H1 (cell line): ENCODE results near the gene ALDOA. TPM values are rescaled to one million over a fixed set of nuclear protein-coding genes. Genes with fewer than 3 reads are reported as not detected.
A peak's percentile ranks its signal among the peaks of the same experiment; 100 is the strongest.

ENCODE experiments used
- BRCA1 ChIP-seq: IDR thresholded peaks from 2 replicates; pipeline ENCODE4 v1.6.1; 2012; ENCODE audit warnings: low read depth, low read length, improper control_type of control experiment
- CBX5 ChIP-seq: fragments of 300-800, 300-1000 bp; sonication (generic); IDR thresholded peaks from 2 replicates; pipeline ENCODE4 v1.7.1; 2016; ENCODE audit warnings: antibody characterized with exemption, low read length, low read depth
- CTBP2 ChIP-seq: IDR thresholded peaks from 2 replicates; pipeline ENCODE4 v1.7.0; 2011; ENCODE audit warnings: borderline replicate concordance, mild to moderate bottlenecking, moderate library complexity, mixed read lengths, low read length; ENCODE audit not compliant: insufficient read depth, insufficient read length
- E2F6 ChIP-seq: IDR thresholded peaks from 2 replicates; pipeline ENCODE4 v1.6.1; 2012; ENCODE audit warnings: inconsistent platforms
- EP300 ChIP-seq, 2 experiments: IDR thresholded peaks; 1 replicate in 1 of 2; 2 replicates in 1 of 2; pipeline ENCODE4 v1.6.1; 2011 to 2012; ENCODE audit warnings: low read depth in 2 of 2, low read length in 2 of 2, mild to moderate bottlenecking in 2 of 2, borderline replicate concordance in 1 of 2, inconsistent platforms in 1 of 2, moderate library complexity in 1 of 2
- FOSL1 ChIP-seq: IDR thresholded peaks from 2 replicates; pipeline ENCODE4 v1.6.1; 2011; ENCODE audit warnings: mild to moderate bottlenecking, low read depth, low read length, moderate library complexity; ENCODE audit not compliant: insufficient read depth
- JUN ChIP-seq: IDR thresholded peaks from 2 replicates; pipeline ENCODE4 v1.6.1; 2011; ENCODE audit warnings: low read depth, mild to moderate bottlenecking, improper control_type of control experiment, low read length
- KDM1A ChIP-seq: fragments of 200-600, 300-600 bp; sonication (generic); IDR thresholded peaks from 2 replicates; pipeline ENCODE4 v1.7.1; 2016; ENCODE audit warnings: mild to moderate bottlenecking, low read length, borderline replicate concordance
- KDM4A ChIP-seq: IDR thresholded peaks from one replicate; pipeline ENCODE4 v1.7.1; 2012; ENCODE audit warnings: low read depth, mild to moderate bottlenecking, moderate library complexity, low read length, inconsistent platforms; ENCODE audit not compliant: severe bottlenecking
- KDM5A ChIP-seq: fragments of 200-600 bp; IDR thresholded peaks from 2 replicates; pipeline ENCODE4 v1.7.1; 2012; ENCODE audit warnings: mild to moderate bottlenecking, low read length, inconsistent platforms, mixed read lengths
- PHF8 ChIP-seq: fragments of 200-600 bp; sonication (generic); conservative IDR thresholded peaks from 2 replicates; pipeline ENCODE4 v1.7.1; 2012; ENCODE audit warnings: low read depth, mild to moderate bottlenecking, inconsistent platforms, low read length, moderate library complexity
- POLR2A ChIP-seq, 2 experiments: IDR thresholded peaks; 1 replicate in 1 of 2; 2 replicates in 1 of 2; pipeline ENCODE4 v1.6.1; 2011; ENCODE audit warnings: low read depth in 2 of 2, low read length in 2 of 2, mild to moderate bottlenecking in 2 of 2; ENCODE audit errors: control extremely low read depth in 1 of 2
- POU5F1 ChIP-seq: IDR thresholded peaks from 2 replicates; pipeline ENCODE4 v1.6.1; 2011; ENCODE audit warnings: low read depth, mild to moderate bottlenecking, low read length, moderate library complexity
- RAD21 ChIP-seq, 2 experiments: IDR thresholded peaks in 1 of 2; conservative IDR thresholded peaks in 1 of 2; 2 replicates each; pipeline ENCODE4 v1.6.1; 2011; ENCODE audit warnings: low read depth in 2 of 2, low read length in 2 of 2, improper control_type of control experiment in 1 of 2, inconsistent platforms in 1 of 2, mild to moderate bottlenecking in 1 of 2, moderate library complexity in 1 of 2
- RBBP5 ChIP-seq: IDR thresholded peaks from 2 replicates; pipeline ENCODE4 v1.7.1; 2012; ENCODE audit warnings: low read depth, mild to moderate bottlenecking, inconsistent platforms, low read length, moderate library complexity, borderline replicate concordance
- SP1 ChIP-seq: IDR thresholded peaks from 2 replicates; pipeline ENCODE4 v1.6.1; 2011; ENCODE audit warnings: low read depth, low read length
- SP4 ChIP-seq: IDR thresholded peaks from 2 replicates; pipeline ENCODE4 v1.6.1; 2012; ENCODE audit warnings: low read length, inconsistent platforms
- SUZ12 ChIP-seq: fragments of 200-600 bp; sonication (generic); IDR thresholded peaks from 2 replicates; pipeline ENCODE4 v1.6.1; 2012; ENCODE audit warnings: mild to moderate bottlenecking, inconsistent platforms, low read length, moderate library complexity, mixed read lengths
- TBP ChIP-seq: IDR thresholded peaks from 2 replicates; pipeline ENCODE4 v1.6.1; 2011; ENCODE audit warnings: low read depth, low read length, improper control_type of control experiment
- TEAD4 ChIP-seq: IDR thresholded peaks from 2 replicates; pipeline ENCODE4 v1.6.1; 2012; ENCODE audit warnings: low read depth, low read length, inconsistent platforms, mixed read lengths
- ZNF274 ChIP-seq: IDR thresholded peaks from 2 replicates; pipeline ENCODE4 v1.7.0; 2012; ENCODE audit warnings: low read length, borderline replicate concordance; ENCODE audit errors: extremely low read depth
- polyA plus RNA-seq, 7 experiments: library from polyadenylated mRNA; depleted of rRNA in 3 of 7; stranded (reverse) in 5 of 7; unstranded in 2 of 7; fragments of >200 nt in 5 of 7; fragments of 200-250 nt in 2 of 7; gene quantifications; 1 replicate in 5 of 7; 2 replicates in 1 of 7; 4 replicates in 1 of 7; pipeline versions ENCODE4 v1.2.1 to v1.2.3, GENCODE V29; 2011 to 2013; ENCODE audit warnings: missing spikeins in 2 of 7, mixed read lengths in 2 of 7
- total RNA-seq: library from RNA; stranded (reverse); fragmentation: NEBNext Ultra II Directional; extraction: Animal tissue kit (Norgen Biotek cat#: 25700); gene quantifications from 2 replicates; pipeline ENCODE4 v1.2.1, GENCODE V29; 2021
- TF ChIP-seq, protein P1 (sequence below): IDR thresholded peaks from 2 replicates; pipeline ENCODE4 v1.6.1; 2011; ENCODE audit warnings: low read length, improper control_type of control experiment

The ALDOA gene
- total and polyA plus RNA-seq, 2 of the 8 experiments (the other 6 are each of a cell fraction or from before 2014, with no cell fraction given): 1,072 to 1,083 TPM

DNA sequence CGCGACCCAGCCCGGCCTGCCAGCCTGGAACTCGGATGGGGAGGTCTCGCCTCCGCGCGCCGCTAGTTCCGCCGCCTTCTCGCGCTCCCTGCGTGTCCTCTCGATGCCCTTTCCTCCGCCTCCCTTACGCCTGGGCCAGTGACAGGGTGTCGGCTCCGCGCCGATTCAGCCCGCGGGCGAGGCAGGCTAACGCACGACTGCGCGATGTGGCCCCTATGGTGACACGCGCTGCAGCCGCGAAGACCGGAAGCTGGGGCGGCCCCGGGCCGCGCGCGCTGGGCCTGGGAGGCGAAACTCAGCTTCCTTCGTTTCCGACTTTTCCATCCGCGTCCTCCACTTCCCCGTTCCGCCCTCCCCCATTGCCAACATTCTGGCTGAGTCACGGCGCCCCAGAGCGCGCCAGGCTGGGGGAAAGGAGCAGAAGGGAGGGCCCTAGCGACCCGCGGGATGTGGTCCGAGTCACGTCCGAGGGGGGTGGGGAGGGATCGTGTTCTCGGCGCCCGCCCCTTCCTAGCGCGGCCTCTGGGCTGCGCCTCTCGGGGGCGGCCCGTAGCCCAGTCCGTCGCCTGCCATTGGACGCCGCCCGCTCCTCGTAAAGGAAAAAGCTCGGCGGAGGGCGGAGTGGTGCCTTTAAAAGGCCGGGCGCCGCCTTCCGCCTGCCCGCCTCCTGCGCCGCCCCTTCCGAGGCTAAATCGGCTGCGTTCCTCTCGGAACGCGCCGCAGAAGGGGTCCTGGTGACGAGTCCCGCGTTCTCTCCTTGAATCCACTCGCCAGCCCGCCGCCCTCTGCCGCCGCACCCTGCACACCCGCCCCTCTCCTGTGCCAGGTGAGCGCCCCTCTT is at the start of gene ALDOA (continued):
- TF ChIP-seq POU5F1 (no peak), CBX5 (no peak), JUN (no peak), PHF8 (peak; percentile 60), KDM4A (peak; percentile 91), RBBP5 (peak; percentile 34; the same call in 1 of the 2 replicates), KDM1A (no peak), KDM5A (no peak), FOSL1 (no peak), BRCA1 (no peak), ZNF274 (no peak), TBP (peak; percentile 96), RAD21 (IDR thresholded peaks at IDR 0.05 in 1 of 2, conservative IDR thresholded peaks at IDR 0.05 in 1 of 2; ENCODE audit: low read depth in 2 of 2, low read length in 2 of 2) (no peak), SP4 (peak; percentile 59; the same call in 1 of the 2 replicates), SUZ12 (no peak), CTBP2 (no peak), TEAD4 (no peak), EP300 (IDR thresholded peaks at IDR 0.05; ENCODE audit: borderline replicate concordance in 1 of 2, low read depth in 2 of 2, low read length in 2 of 2) (no peak; a peak in 1 of 3 replicates), SP1 (no peak; the same call in 1 of the 2 replicates), E2F6 (peak; percentile 78; the same call in 1 of the 2 replicates), POLR2A (IDR thresholded peaks at IDR 0.05; ENCODE audit: control extremely low read depth in 1 of 2, low read depth in 2 of 2, low read length in 2 of 2) (peak; percentile 93 to 95)
- TF ChIP-seq, protein P1, sequence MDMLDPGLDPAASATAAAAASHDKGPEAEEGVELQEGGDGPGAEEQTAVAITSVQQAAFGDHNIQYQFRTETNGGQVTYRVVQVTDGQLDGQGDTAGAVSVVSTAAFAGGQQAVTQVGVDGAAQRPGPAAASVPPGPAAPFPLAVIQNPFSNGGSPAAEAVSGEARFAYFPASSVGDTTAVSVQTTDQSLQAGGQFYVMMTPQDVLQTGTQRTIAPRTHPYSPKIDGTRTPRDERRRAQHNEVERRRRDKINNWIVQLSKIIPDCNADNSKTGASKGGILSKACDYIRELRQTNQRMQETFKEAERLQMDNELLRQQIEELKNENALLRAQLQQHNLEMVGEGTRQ: no peak; the same call in 1 of the 2 replicates
